HG03354 (cell line): ENCODE measurements around the gene PLA2G6.
"Not testable (repeated sequence)": the region's sequence is repeated elsewhere in the genome, so short reads cannot be mapped to it uniquely, and the experiment has no call there.

Source experiments
- ATAC-seq: cut with Tn5 transposase; IDR thresholded peaks from one replicate; pipeline ENCODE4 v1.9.1; 2021; ENCODE audit warnings: mild to moderate bottlenecking; ENCODE audit not compliant: unreplicated experiment, poor library complexity, severe bottlenecking

Gene PLA2G6

DNA sequence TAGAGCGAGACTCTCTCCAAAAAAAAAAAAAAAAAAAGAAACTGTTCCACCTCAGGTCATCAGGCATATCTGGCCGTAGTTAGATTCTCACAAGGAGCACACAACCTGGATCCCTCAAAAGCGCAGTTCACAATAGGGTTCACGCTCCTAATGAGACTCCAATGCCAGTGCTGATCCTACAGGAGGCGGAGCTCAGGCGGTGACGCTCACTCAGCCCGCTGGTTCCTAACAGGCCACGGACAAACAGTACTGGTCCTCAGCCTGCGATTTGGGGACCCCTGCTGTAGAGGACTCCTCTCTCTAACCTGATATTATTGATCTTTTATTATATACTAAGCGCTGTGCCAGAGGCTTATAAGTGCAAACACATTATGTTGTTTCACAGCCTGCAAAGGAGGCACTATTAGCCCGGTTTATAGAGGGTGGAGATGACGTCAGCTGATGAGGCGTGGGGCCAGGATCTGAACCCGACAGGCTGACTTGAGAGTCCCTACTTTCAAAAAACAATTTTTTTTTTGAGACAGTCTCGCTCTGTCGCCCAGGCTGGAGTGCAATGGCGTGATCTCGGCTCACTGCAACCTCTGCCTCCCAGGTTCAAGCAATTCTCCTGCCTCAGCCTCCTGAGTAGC, 15.3 kb upstream of the PLA2G6 start:
- ATAC-seq = no peak

DNA sequence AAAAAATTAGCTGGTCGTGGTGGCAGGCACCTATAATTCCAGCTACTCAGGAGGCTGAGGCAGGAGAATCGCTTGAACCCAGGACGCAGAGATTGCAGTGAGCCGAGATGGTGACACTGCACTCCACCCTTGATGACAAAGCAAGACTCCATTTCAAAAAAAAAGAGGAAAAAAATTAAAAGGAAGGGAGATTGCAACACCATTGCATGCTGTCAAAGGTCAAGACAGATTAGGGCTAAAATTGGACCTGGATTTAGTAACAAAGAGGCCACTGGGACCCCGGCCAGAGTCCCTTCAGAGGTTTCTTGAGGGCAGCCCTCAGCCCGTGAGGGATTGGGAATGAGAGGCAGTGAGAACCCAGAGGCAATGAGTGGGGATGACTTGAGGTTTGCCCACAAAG, 11.9 kb upstream of the PLA2G6 start:
- no peak for ATAC-seq

DNA sequence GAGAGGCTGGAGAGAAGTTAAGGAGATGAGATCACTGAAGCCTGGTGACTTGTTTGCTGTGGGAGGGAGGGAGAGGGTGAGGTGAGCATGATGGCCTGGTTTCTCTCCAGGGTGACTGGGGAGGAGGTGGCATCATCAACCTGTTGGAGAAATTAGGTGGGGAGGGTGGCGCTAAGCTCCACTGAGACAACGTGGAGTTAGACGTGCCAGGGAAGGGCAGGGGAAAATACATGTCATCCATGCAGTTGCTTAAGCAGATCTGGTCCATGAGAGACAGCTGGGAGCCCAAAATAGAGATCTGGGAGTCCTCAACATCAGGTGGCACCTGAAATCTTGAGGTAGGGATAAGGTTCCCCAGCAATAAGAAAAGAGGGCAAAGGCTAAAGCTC, 10.8 kb upstream of the PLA2G6 start:
- no peak for ATAC-seq

DNA sequence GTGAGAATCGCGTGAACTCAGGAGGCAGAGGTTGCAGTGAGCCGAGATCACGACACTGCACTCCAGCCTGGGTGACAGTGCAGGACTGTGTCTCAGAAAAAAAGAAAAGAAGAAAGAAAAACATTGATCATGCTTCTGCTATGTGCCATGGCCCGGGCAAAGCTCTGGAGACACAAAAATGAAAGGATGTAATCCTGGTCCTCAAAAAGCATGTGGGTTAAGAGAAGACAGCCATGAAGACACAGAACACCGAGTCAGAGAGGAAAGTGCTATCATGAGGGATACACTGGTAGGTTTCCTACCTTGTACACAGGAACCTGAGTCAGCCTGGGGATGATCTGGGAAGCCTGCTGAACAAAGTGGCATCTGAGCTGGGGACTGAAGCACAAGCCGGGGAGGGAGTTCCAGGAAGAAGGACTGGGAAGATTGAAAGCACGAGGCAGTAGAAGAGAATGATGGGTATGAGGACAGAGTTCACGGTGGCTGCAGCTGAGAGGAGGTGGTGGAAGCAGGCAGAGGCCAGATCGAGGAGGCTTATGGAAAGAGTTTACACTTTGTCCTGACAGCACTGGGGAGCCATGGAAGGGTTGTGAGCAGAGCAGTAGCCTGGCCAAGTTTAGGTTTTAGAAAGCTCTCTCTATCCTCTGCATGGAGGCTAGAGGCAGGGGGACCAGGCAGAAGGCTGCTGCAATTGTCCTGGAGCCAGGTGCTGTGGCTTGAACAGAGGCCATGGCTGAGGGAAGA, 10.3 kb upstream of the PLA2G6 start:
- ATAC-seq = no peak

DNA sequence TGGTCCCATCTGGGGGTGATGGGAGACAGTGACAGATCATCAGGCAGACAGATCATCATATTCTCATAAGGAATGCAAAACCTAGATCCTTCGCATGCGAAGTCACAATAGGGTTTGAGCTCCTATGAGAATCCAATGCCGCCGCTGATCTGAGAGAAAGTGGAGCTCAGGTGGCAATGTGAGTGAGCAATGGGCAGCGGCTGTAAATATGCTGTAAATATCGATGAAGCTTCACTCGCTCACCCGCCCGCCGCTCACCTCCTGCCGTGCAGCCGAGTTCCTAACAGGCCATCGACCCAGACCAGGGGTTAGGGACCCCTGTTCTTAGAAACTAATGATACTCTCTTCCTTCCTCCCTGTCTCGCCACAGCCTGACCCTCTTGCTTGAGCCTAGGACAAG, 9.4 kb upstream of the PLA2G6 start:
- ATAC-seq = no peak

DNA sequence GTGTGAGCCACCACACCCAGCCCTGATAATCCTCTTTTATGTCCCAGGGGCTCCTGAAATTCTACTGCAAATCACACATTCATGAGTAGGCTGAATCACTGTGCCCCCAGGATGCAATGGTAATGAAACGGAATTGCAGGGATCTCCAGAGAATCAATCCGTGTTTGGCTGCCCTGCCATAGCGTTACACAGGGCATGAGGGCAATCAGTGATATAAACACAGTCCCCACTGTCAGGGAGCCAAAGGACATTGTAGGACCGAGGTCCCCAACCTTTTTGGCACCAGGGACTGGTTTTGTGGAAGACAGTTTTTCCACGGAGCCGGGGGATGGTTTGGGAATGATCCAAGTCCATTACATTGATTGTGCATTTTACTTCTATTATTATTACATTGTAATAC, 9.0 kb upstream of the PLA2G6 start:
- ATAC-seq = no peak

DNA sequence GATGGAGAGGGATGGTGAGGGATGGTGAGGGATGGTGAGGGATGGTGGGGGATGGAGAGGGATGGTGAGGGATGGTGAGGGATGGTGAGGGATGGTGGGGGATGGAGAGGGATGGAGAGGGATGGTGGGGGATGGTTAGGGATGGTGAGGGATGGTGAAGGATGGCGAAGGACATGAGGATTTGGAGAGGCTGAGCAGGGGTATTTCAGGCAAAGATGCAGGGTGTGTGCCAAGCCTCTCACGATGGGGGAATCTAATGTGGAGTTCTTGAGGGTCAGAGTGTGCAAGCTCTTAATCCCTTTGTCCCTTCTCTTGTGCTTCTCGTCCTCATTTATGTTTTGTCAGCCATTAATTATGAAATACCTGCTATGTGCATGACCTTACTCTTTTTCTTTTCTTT, 7.5 kb upstream of the PLA2G6 start:
- no peak for ATAC-seq

DNA sequence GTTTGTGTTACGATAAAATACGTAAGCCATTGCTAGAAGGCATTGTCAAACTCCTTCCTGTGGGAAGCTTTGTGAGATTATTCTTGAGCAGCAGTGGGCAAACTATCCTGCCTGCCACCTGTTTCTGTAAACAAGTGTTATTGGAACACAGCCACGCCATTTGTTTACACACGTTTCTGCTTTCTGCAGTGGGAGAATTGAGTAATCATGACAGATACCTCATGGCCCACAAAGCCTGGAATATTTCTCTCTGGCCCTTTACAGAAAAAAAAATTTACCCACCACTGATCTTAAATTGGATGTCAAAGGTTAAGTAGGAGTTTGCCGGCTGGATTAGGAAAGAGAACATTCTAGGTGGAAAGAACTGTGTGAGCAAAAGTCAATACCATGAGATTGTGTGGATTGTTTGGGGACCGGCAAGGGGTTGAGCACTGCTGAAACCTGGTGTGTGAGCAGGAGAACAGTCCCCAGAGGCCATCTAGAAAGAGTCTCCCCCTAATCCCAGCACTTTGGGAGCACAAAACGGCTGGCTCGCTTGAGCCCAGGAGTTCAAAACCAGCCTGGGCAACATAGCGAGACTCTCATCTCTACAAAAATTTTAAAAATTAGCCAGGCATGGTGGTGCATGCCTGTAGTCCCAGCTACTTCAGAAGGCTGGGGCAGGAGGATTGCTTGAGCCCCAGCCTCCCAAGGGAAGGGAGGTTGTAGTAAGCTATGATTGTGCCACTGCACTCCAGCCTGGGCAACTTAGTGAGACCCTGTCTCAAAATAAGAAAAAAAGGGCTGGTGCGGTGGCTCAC, 6.0 kb upstream of the PLA2G6 start:
- ATAC-seq = no peak

DNA sequence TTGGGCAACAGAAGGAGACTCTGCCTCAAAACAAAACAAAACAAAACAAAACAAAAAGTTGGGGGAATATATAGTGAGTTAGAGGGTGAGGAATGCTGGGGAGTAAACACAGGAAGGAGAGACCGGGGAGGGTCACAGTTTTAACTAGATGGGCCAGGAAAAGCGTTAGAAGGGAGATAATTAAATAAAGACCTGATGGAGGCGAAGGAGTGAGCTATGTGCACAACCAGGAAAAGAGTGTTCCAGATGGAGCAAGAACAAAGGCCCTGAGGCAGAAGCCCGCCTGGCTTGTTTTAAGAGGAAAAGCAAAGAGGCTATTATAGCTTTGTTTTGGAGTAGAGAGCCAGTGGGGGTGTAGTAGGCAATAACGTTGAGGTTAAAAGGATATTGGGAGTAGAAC, 4.8 kb upstream of the PLA2G6 start:
- no peak for ATAC-seq

DNA sequence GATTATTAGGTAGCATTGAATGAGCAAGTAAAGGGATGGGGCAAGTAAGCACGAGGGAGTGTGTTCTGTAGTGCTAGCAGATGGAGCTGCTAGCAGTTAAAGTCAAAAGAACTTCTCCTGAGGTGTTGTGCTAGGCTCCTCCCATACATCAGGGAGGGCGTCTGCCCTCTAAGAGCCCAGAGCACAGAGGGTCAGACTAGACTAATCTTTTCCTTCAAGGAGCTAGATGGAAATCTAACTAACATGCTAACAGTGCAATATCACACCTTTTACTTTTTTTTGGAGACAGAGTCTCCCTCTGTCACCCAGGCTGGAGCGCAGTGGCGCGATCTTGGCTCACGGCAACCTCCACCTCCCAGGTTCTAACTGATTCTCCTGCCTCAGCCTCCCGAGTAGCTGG, 3.2 kb upstream of the PLA2G6 start:
- no peak for ATAC-seq

DNA sequence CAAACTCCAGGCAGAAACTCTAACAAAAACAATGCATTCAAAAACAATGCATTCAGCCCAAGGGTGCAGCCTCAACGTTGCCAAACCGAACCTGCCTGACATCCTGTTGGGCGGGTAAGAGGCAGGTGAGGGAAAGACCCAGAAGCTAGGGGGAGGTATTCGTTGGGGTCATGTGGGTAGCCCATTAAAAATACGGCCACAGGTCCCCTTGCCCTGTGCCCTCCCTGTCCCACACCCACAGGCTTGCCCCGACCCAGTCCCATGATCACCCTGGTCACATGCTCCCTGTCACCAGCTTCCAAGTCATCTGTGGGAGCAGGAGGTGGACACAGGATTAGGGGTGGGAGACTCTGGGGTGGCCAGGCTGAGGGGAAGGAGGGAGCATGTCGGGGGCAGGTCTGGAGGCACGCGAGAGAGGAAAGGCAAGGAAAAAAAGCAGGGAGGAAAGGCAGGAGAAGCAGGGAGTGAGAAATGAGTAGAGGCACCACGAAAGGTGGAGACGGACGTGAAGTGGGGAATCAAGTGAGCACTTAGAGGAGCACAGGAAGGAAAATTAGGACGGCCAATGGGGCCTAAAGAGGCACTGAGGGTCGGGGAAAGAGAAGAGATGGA, 683 bp downstream of the PLA2G6 start:
- ATAC-seq = peak; percentile 24

DNA sequence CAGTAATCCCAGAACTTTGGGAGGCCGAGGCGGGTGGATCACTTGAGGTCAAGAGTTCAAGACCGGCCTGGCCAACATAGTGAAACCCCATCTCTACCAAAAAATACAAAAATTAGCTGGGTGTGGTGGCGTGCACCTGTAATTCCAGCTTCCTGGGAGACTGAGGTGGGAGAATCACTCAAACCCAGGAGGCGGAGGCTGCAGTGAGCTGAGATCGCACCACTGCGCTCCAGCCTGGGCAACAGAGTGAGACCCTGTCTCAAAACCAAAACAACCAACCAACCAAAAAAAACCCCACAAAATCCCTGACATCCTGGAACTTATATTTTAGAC, 3.1 kb downstream of the PLA2G6 start:
- ATAC-seq = not testable (repeated sequence)

DNA sequence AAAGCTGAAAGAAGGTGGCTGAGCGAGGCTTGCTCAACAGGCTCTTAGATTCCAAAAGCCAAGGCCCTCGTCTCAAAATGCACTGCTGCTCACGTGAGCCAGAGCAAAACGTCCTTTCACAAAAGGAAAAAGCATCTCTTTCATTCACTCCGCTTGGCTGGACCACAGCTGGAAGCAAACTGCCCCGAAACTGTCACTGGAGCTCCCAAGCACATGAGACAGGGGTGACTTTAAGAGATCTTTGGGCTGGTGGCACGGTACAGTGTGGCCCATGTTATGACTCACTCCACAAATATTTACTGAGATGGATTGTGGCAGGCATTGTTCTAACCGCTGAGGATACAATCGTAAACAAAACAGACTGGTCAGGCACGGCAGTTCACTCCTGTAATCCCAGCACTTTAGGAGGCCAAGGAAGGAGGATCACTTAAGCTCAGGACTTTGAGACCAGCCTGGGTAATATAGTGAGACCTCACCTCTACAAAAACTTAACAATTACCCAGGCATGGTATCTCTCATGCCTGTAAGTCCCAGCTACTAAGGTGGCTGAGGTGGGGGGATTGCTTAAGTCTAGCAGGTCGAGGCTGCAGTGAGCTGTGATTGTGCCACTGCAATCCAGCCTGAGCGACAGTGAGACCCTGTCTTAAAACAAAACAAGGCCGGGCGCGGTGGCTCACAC, 3.6 kb downstream of the PLA2G6 start:
- no peak for ATAC-seq

DNA sequence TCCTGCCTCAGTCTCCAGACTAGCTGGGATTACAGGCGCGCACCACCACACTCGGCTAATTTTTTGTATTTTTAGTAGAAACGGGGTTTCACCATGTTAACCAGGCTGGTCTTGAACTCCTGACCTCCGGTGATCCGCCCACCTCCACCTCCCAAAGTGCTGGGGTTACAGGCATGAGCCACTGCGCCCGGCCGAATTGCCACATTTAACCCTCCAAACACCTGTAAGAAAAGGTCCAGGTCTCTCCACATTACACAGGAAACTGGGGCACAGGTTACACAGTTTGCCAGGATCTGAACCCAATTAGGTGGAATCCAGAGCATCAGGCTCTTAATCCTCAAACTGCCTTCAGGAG, 4.1 kb downstream of the PLA2G6 start:
- ATAC-seq = not testable (repeated sequence)

DNA sequence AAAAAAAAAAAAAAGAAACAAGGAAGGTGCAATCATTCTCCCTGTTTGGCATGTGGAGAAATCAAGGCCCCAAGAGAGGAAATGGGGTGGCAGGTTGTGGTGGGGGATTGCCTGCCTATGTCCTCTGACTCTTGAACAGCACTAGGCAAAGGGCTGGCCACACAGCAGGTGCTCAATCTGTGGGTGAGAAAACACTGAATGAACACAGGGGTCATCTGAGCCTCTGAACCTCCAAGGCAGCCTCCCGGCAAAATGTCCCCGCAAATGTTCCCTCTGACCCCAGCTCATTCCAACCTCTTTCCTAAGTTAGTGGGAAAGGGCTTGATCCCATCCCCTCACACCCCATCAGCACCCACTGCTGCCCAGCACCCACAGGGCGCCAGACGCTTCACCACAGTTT, 4.6 kb downstream of the PLA2G6 start:
- no peak for ATAC-seq

DNA sequence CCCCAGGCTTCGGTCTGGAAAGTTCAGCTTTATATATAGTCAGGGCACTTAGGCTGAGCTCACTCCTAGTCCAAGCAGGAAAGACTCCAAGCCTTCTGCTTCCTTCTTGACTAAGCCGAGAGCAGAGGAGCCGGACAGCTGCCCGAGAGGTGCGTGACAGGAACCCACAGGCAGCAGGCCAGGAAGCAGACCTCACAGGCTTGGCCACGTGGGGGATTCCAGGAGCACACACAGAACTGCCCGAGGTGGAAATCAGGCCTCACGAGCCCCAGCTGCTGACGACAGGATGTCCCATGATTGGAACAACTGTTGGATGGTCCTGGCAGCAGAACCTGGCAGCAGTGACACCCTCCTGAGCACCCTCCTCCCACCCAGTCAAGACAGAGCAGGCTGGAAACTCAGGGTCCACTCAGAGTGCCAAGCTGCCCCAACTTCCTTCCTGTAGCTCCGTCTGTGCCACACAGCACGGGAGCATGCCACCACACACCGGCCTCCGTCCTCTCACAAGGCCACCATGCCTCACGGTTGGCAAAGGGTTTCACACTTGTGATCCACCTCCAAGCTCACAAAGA, 5.4 kb downstream of the PLA2G6 start:
- ATAC-seq = no peak

DNA sequence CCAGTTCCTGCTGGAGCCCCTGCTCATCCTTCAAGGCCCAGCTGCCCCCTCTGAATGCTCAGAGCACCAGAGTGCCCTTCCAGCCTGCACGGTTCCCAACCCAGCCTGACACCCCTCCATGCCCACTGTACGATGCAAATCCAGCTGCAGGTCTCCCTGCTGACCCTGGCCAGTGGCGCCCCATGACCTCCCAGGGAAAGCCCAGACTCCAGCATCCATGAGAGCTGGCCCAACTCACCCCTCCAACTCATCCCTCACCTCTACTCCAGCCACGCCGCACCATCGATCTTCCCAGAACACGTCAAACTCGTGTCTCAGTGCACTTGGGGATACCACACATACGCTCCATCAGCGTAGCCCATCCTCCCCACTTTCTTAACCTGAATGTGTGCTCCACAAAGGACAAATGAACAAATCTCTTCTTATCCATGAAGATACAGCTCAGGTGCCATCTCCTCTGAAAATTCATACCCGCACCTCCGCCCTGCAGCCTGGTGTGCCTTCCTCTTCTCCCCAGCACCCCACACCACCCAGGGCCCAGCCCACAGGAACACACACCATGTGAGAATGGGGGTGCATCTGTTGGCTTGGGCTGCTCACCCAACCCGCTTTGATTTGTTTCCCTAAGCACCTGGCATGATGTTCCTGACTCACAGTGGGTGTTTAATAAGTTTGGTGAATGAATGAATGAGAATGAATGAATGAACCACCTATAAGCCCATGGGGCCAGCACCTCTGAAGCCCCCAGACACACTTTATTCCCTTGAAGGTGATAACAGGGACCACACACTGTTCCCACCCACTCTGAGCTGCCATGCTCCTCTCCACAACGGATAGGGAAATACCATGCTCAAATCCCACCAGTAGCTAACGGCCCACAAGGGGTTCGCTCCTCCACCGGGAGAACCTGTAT, 6.2 kb downstream of the PLA2G6 start:
- no peak for ATAC-seq

DNA sequence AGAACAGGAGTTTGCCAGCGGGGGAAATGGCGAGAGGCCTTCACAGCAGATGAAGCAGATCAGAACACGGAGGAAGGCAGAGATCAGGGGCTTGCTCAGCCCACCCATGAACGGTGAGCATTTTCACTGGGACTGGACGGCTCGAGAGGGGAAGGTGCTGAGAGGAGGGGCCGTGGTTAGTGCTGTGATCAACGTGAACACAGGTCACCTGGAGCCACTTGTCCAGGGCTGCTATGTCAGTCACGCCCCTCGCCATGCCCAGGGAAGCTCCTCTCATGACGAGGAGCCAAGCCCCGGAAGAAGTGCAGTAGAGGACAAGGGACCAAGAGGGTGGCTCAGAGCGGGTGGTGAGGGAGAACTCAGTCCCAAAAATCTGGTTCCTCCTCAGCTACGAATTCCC, 7.0 kb downstream of the PLA2G6 start:
- ATAC-seq = no peak

DNA sequence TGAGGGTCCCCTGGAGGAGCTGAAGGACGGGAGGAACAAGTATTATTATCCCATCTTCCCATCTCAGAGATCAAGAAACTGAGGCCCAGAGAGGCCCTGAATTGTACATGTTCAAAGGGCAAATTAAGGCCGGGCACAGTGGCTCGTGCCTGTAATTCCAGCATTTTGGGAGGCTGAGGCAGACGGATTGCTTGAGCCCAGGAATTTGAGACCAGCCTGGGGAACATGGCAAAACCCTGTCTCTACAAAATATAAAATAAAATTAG, 8.1 kb downstream of the PLA2G6 start:
- no peak for ATAC-seq
